ENCODE results near the gene ZNF202. TPM values are rescaled to one million over a fixed set of nuclear protein-coding genes. Genes with fewer than 3 reads are reported as not detected.

Gene ZNF202
- total RNA-seq, 1 experiment from 2014 or later: 14.6 TPM

DNA sequence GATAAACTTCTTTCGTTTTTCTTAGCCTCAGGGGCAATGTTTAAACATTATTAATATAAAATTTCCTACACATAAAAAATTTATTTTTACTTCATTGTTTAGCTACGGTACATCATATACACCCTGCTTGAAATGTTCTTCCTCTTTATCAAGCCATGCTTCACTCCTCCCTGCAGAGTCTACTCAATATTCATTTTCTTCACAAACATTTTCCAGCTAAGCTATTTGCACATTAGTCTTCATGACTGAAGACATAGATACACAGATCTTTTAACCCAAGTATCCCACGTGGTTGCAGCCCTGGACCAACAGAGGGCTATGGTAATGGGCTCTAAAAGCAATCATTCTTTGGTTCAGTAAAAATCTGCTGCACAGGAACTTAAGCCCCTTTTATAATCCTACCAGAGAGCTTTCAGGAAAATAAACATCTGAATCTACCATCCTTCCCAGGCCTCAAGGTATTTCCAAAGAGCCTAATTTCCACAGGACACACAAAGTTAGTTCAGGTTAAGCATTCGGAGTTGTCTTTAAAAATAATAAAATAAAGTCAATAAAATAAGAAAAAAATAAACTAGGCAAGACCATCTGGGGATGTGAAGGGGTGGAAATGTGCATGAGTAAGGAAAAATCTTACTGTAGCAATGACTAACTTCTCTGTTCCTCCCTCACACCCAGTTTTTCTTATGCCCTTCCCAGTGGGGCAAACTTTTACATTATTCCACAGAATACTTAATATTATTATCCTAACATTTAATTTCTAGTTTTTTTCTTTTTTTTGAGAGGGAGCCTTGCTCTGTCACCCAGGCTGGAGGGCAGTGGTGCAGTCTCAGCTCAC, 34.5 kb upstream of the ZNF202 start:
- H3K27ac ChIP-seq (ENCODE audit: low read length): no peak overlapping the region
- BruUV-seq (replicated peaks): no TSS peak
- H3K9me3 ChIP-seq (ENCODE audit: low read length): no peaks in the 10 kb centered on the region
- H3K36me3 ChIP-seq (ENCODE audit: low read depth, low read length): no peaks in the 10 kb centered on the region
- intact Hi-C loops (cut with micrococcal nuclease): no loop called here
- no peaks in the 10 kb centered on the region for H3K9me2 ChIP-seq (replicated peaks; ENCODE audit: low read length)
- no peak overlapping the region for H3K9ac ChIP-seq (ENCODE audit: low read length)
- no peaks in the 10 kb centered on the region for H3K4me1 ChIP-seq (ENCODE audit: insufficient read depth, low read length)
- POLR2A ChIA-PET (ENCODE audit: unreplicated experiment): interaction anchor here (0.6 kb wide), 1 partner anchor 391 kb away, joined by 3 read pairs; no protein-coding TSS in a partner anchor
- no peaks in the 10 kb centered on the region for H3K79me2 ChIP-seq (ENCODE audit: low read length)
- CTCF ChIA-PET: no interaction called here
- TF ChIP-seq EZH2 (IDR thresholded peaks at IDR 0.05; ENCODE audit: low read length, unreplicated experiment) (no peak), EZH2phosphoT487 (IDR thresholded peaks at IDR 0.05; ENCODE audit: borderline replicate concordance, low read length) (no peak)
- TF ChIP-seq, protein P1, sequence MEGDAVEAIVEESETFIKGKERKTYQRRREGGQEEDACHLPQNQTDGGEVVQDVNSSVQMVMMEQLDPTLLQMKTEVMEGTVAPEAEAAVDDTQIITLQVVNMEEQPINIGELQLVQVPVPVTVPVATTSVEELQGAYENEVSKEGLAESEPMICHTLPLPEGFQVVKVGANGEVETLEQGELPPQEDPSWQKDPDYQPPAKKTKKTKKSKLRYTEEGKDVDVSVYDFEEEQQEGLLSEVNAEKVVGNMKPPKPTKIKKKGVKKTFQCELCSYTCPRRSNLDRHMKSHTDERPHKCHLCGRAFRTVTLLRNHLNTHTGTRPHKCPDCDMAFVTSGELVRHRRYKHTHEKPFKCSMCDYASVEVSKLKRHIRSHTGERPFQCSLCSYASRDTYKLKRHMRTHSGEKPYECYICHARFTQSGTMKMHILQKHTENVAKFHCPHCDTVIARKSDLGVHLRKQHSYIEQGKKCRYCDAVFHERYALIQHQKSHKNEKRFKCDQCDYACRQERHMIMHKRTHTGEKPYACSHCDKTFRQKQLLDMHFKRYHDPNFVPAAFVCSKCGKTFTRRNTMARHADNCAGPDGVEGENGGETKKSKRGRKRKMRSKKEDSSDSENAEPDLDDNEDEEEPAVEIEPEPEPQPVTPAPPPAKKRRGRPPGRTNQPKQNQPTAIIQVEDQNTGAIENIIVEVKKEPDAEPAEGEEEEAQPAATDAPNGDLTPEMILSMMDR (conservative IDR thresholded peaks at IDR 0.05; ENCODE audit: low read depth, low read length): no peak
- no peak overlapping the region for H2AFZ ChIP-seq (ENCODE audit: low read length)
- no peaks in the 10 kb centered on the region for H4K20me1 ChIP-seq (ENCODE audit: low read length)
- no peak overlapping the region for H3K4me3 ChIP-seq (ENCODE audit: low read length)
- ATAC-seq (no peak), DNase-seq (no peak)
- H3F3A ChIP-seq (ENCODE audit: low read length, unreplicated experiment): no peaks in the 10 kb centered on the region
- peaks cover 59% of the 10 kb centered on the region for H3K27me3 ChIP-seq (ENCODE audit: low read length)
- H3K4me2 ChIP-seq (ENCODE audit: low read length): no peak overlapping the region

DNA sequence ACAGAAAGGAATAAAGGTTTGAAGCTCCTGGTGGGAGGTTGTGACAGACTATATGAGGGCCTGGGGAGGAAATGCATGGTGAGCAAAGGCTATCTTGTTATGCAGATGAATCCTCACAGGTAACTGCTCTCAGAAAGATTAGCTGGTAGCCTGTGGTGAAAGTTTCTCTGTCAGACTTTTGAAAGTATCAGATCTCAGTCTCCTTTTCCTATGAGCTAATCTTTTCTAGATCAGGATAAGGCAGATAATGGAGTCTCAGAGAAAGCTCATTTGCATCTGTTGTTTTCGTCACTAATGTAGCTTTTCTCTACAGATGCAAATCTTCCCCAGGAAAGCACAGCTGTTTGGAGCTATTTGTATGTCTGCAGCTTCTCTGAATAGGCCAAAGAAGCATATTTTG, 33.8 kb upstream of the ZNF202 start:
- no peaks in the 10 kb centered on the region for H3F3A ChIP-seq (ENCODE audit: low read length, unreplicated experiment)
- ChIA-PET POLR2A (ENCODE audit: unreplicated experiment) (no interaction called here), CTCF (no interaction called here)
- H2AFZ ChIP-seq (ENCODE audit: low read length): no peak overlapping the region
- no peaks in the 10 kb centered on the region for H3K79me2 ChIP-seq (ENCODE audit: low read length)
- intact Hi-C loops (cut with micrococcal nuclease): no loop called here
- ATAC-seq (no peak), DNase-seq (no peak)
- no peaks in the 10 kb centered on the region for H3K9me3 ChIP-seq (ENCODE audit: low read length)
- no TSS peak for BruUV-seq (replicated peaks)
- no peaks in the 10 kb centered on the region for H3K9me2 ChIP-seq (replicated peaks; ENCODE audit: low read length)
- no peak overlapping the region for H3K4me3 ChIP-seq (ENCODE audit: low read length)
- no peak overlapping the region for H3K9ac ChIP-seq (ENCODE audit: low read length)
- H3K36me3 ChIP-seq (ENCODE audit: low read depth, low read length): no peaks in the 10 kb centered on the region
- no peaks in the 10 kb centered on the region for H3K4me1 ChIP-seq (ENCODE audit: insufficient read depth, low read length)
- TF ChIP-seq, protein P1 (conservative IDR thresholded peaks at IDR 0.05; ENCODE audit: low read depth, low read length): no peak
- peaks cover 61% of the 10 kb centered on the region for H3K27me3 ChIP-seq (ENCODE audit: low read length)
- no peaks in the 10 kb centered on the region for H4K20me1 ChIP-seq (ENCODE audit: low read length)
- H3K4me2 ChIP-seq (ENCODE audit: low read length): no peak overlapping the region
- H3K27ac ChIP-seq (ENCODE audit: low read length): no peak overlapping the region

DNA sequence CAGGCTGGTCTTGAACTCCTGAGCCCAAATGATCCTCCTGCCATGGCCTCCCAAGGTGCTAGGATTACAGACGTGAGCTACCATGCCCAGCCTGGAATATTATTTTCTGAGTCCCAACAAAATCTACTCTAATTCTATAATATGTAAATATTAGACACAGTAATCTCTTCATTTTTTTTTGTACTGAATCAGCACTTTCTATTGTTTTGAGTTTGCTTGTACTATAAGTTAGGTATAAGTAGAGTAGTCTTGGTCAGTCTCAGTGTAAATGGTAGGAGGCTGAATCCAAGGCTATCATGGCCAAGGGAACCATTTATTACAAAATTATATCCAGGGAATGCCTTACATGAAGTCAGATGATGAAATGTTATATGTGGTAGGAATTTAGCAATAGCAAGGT, 32.5 kb upstream of the ZNF202 start:
- TF ChIP-seq EZH2 (IDR thresholded peaks at IDR 0.05; ENCODE audit: low read length, unreplicated experiment) (no peak), EZH2phosphoT487 (IDR thresholded peaks at IDR 0.05; ENCODE audit: borderline replicate concordance, low read length) (no peak)
- TF ChIP-seq, protein P1 (conservative IDR thresholded peaks at IDR 0.05; ENCODE audit: low read depth, low read length): no peak
- DNase-seq (no peak), ATAC-seq (no peak)
- Histone ChIP-seq H3K4me3 (ENCODE audit: low read length) (no peak overlapping the region), H3K36me3 (ENCODE audit: low read depth, low read length) (no peaks in the 10 kb centered on the region), H3K27me3 (ENCODE audit: low read length) (peaks cover 57% of the 10 kb centered on the region), H3K9me2 (replicated peaks; ENCODE audit: low read length) (no peaks in the 10 kb centered on the region), H4K20me1 (ENCODE audit: low read length) (no peaks in the 10 kb centered on the region), H3K4me2 (ENCODE audit: low read length) (no peak overlapping the region), H3K9me3 (ENCODE audit: low read length) (no peaks in the 10 kb centered on the region), H3K27ac (ENCODE audit: low read length) (no peak overlapping the region), H3K4me1 (ENCODE audit: insufficient read depth, low read length) (no peaks in the 10 kb centered on the region), H2AFZ (ENCODE audit: low read length) (no peak overlapping the region), H3K9ac (ENCODE audit: low read length) (no peak overlapping the region), H3K79me2 (ENCODE audit: low read length) (no peaks in the 10 kb centered on the region), H3F3A (ENCODE audit: low read length, unreplicated experiment) (no peaks in the 10 kb centered on the region)
- CTCF ChIA-PET: no interaction called here
- intact Hi-C loops (cut with micrococcal nuclease): no loop called here
- POLR2A ChIA-PET (ENCODE audit: unreplicated experiment): no interaction called here
- no TSS peak for BruUV-seq (replicated peaks)
